Upper lobe of right lung (tissue), 1 donor: ENCODE results near the gene IL1RL2. TPM values are rescaled to one million over a fixed set of nuclear protein-coding genes. Genes with fewer than 3 reads are reported as not detected.

Experiments
- ATAC-seq: fragments of 200-7000 bp; cut with Tn5 transposase; one replicate; pipeline ENCODE4 v1.9.1; 2020; ENCODE audit warnings: mild to moderate bottlenecking, moderate library complexity
- DNase-seq: peaks from one replicate; pipeline ENCODE4 v3.0.0-alpha.2; 2020
- H3K27ac ChIP-seq: fragments of 200-600 bp; one replicate; pipeline ENCODE4 v1.8.0; 2022
- H3K27me3 ChIP-seq: fragments of 200-600 bp; one replicate; pipeline ENCODE4 v1.8.0; 2022; ENCODE audit warnings: mild to moderate bottlenecking
- H3K36me3 ChIP-seq: fragments of 200-600 bp; one replicate; pipeline ENCODE4 v1.8.0; 2022
- H3K4me1 ChIP-seq: fragments of 200-600 bp; one replicate; pipeline ENCODE4 v1.8.0; 2022
- H3K4me3 ChIP-seq: fragments of 200-600 bp; one replicate; pipeline ENCODE4 v1.8.0; 2022; ENCODE audit warnings: mild to moderate bottlenecking
- H3K9me3 ChIP-seq: fragments of 200-600 bp; one replicate; pipeline ENCODE4 v1.8.0; 2022
- CTCF ChIP-seq: fragments of 200-600 bp; IDR thresholded peaks from one replicate; pipeline ENCODE4 v1.8.0; 2022; ENCODE audit warnings: antibody characterized with exemption
- intact Hi-C: fragments of 100-400 bp; cut with DNase I; formaldehyde crosslinking; loops from one replicate; pipeline ENCODE4 v1.11.0; 2022
- total RNA-seq: library from RNA; stranded (reverse); fragmentation: NEBNext Ultra II Directional; extraction: Animal tissue kit (Norgen Biotek cat#: 25700); gene quantifications from one replicate; pipeline ENCODE4 v1.2.1, GENCODE V29; 2021
- donor health status: DM: no; HTN: yes; CAD: no; lungs with severe emphysema.

The IL1RL2 gene
- total RNA-seq, 1 donor from 2014 or later, result 0.58 TPM

- Histone ChIP-seq H3K36me3 (peaks cover 45% of the 10 kb centered on the region), H3K4me1 (no peaks in the 10 kb centered on the region), H3K4me3 (no peak overlapping the region), H3K9me3 (no peaks in the 10 kb centered on the region), H3K27ac (no peak overlapping the region), H3K27me3 (no peaks in the 10 kb centered on the region)
- no peak for ATAC-seq
- no peak for TF ChIP-seq CTCF
- no peak for DNase-seq
- intact Hi-C loops, result loop anchor here (10.0 kb wide), 1 partner anchor 54 kb away; no protein-coding TSS in a partner anchor
Observed at GRCh38 chr2:102180687-102180999, 6.2 kb upstream of the IL1RL2 start.

GRCh38 chr2:102181376-102181775 is 5.4 kb upstream of the IL1RL2 start:
- intact Hi-C loops, result loop anchor here (10.0 kb wide), 1 partner anchor 53 kb away; no protein-coding TSS in a partner anchor
- ATAC-seq, result no peak

GRCh38 chr2:102181919-102182635 is 4.7 kb upstream of the IL1RL2 start:
- no peak for ATAC-seq
- H3K36me3 ChIP-seq, result peaks cover 30% of the 10 kb centered on the region
- no peak overlapping the region for H3K4me3 ChIP-seq
- no peaks in the 10 kb centered on the region for H3K27me3 ChIP-seq
- H3K9me3 ChIP-seq, result no peaks in the 10 kb centered on the region
- TF ChIP-seq CTCF, result no peak
- H3K4me1 ChIP-seq, result no peaks in the 10 kb centered on the region
- intact Hi-C loops, result loop anchor here (10.0 kb wide), 1 partner anchor 53 kb away; no protein-coding TSS in a partner anchor
- no peak overlapping the region for H3K27ac ChIP-seq
- no peak for DNase-seq

More at GRCh38 chr2:102181376-102181775, 5.4 kb upstream of the IL1RL2 start:
- H3K36me3 ChIP-seq, result peaks cover 37% of the 10 kb centered on the region
- H3K4me1 ChIP-seq, result no peaks in the 10 kb centered on the region
- no peak overlapping the region for H3K4me3 ChIP-seq
- no peak for TF ChIP-seq CTCF
- H3K9me3 ChIP-seq, result no peaks in the 10 kb centered on the region
- no peak overlapping the region for H3K27ac ChIP-seq
- H3K27me3 ChIP-seq, result no peaks in the 10 kb centered on the region
- no peak for DNase-seq

GRCh38 chr2:102184018-102184417 is 2.8 kb upstream of the IL1RL2 start:
- no peak for TF ChIP-seq CTCF
- Histone ChIP-seq H3K36me3 (peaks cover 12% of the 10 kb centered on the region), H3K9me3 (no peaks in the 10 kb centered on the region), H3K4me3 (no peak overlapping the region), H3K4me1 (no peaks in the 10 kb centered on the region), H3K27ac (no peak overlapping the region), H3K27me3 (no peaks in the 10 kb centered on the region)
- DNase-seq (no peak), ATAC-seq (no peak)
- intact Hi-C loops, result loop anchor here (10.0 kb wide), 1 partner anchor 51 kb away; no protein-coding TSS in a partner anchor

GRCh38 chr2:102184568-102184967 is 2.3 kb upstream of the IL1RL2 start:
- no peaks in the 10 kb centered on the region for H3K9me3 ChIP-seq
- intact Hi-C loops, result loop anchor here (10.0 kb wide), 1 partner anchor 50 kb away; no protein-coding TSS in a partner anchor
- no peak for ATAC-seq
- no peak overlapping the region for H3K4me3 ChIP-seq
- H3K4me1 ChIP-seq, result no peaks in the 10 kb centered on the region
- peaks cover 7% of the 10 kb centered on the region for H3K36me3 ChIP-seq
- H3K27me3 ChIP-seq, result no peaks in the 10 kb centered on the region
- no peak for DNase-seq
- H3K27ac ChIP-seq, result no peak overlapping the region
- TF ChIP-seq CTCF, result no peak
